GM23338 (cell line): ENCODE measurements around the gene MEIOB. TPM values are rescaled to one million over a fixed set of nuclear protein-coding genes. Genes with fewer than 3 reads are reported as not detected.

Source experiments
- ATAC-seq: fragments of 200-7000 bp; cut with Tn5 transposase; 3 replicates; pipeline ENCODE4 v1.9.1; 2020
- DNase-seq: peaks from one replicate; pipeline ENCODE4 v3.0.0-alpha.2; 2015; ENCODE audit warnings: low spot score
- H2AFZ ChIP-seq: fragments of 200-600 bp; sonication (generic); 2 replicates; pipeline ENCODE4 v1.8.0; 2016; ENCODE audit warnings: antibody characterized with exemption, mild to moderate bottlenecking, moderate library complexity
- H3F3A ChIP-seq: fragments of 200-600 bp; sonication (generic); replicated peaks from 2 replicates; pipeline ENCODE4 v1.8.0; 2017; ENCODE audit warnings: antibody characterized with exemption, mixed run types, low read depth
- H3K27ac ChIP-seq: fragments of 200-600 bp; sonication (generic); 2 replicates; pipeline ENCODE4 v1.6.1; 2016; ENCODE audit warnings: low read depth
- H3K27me3 ChIP-seq: fragments of 200-600 bp; sonication (generic); 2 replicates; pipeline ENCODE4 v1.8.0; 2016; ENCODE audit warnings: mild to moderate bottlenecking, mixed run types, moderate library complexity; ENCODE audit not compliant: insufficient read depth
- H3K36me3 ChIP-seq: fragments of 200-600 bp; sonication (generic); 2 replicates; pipeline ENCODE4 v1.8.0; 2016; ENCODE audit warnings: mild to moderate bottlenecking; ENCODE audit not compliant: insufficient read depth
- H3K4me1 ChIP-seq: fragments of 200-600 bp; sonication (generic); 2 replicates; pipeline ENCODE4 v1.8.0; 2016; ENCODE audit warnings: mild to moderate bottlenecking, moderate library complexity; ENCODE audit not compliant: insufficient read depth
- H3K4me2 ChIP-seq: fragments of 200-600 bp; sonication (generic); 2 replicates; pipeline ENCODE4 v1.7.1; 2017; ENCODE audit warnings: mixed run types
- H3K4me3 ChIP-seq: fragments of 200-600 bp; sonication (generic); 2 replicates; pipeline ENCODE4 v1.6.1; 2016; ENCODE audit warnings: mixed run types
- H3K79me2 ChIP-seq: fragments of 200-600 bp; sonication (generic); replicated peaks from 2 replicates; pipeline ENCODE4 v1.8.0; 2017; ENCODE audit warnings: mild to moderate bottlenecking; ENCODE audit not compliant: insufficient read depth
- H3K9me2 ChIP-seq: fragments of 200-600 bp; sonication (generic); 2 replicates; pipeline ENCODE4 v1.8.0; 2017; ENCODE audit not compliant: insufficient read depth
- H4K20me1 ChIP-seq: fragments of 200-600 bp; sonication (generic); replicated peaks from 2 replicates; pipeline ENCODE4 v1.8.0; 2017; ENCODE audit warnings: mild to moderate bottlenecking; ENCODE audit not compliant: insufficient read depth
- H3K27ac Mint-ChIP-seq: 2 replicates; pipeline ENCODE4 v1.8.0; 2020; ENCODE audit warnings: inconsistent platforms, mild to moderate bottlenecking, moderate library complexity, mixed read lengths
- H3K27me3 Mint-ChIP-seq: 3 replicates; pipeline ENCODE4 v1.8.0; 2022; ENCODE audit warnings: low read depth, mild to moderate bottlenecking, moderate library complexity, mixed read lengths, inconsistent platforms; ENCODE audit not compliant: insufficient read depth, poor library complexity
- H3K36me3 Mint-ChIP-seq: 3 replicates; pipeline ENCODE4 v1.8.0; 2021; ENCODE audit warnings: low read depth, mild to moderate bottlenecking, inconsistent platforms, moderate library complexity, mixed read lengths
- H3K4me1 Mint-ChIP-seq: 3 replicates; pipeline ENCODE4 v1.8.0; 2020; ENCODE audit warnings: mild to moderate bottlenecking, inconsistent platforms, mixed read lengths
- H3K4me3 Mint-ChIP-seq: 3 replicates; pipeline ENCODE4 v1.8.0; 2021; ENCODE audit warnings: moderate library complexity, mild to moderate bottlenecking, inconsistent platforms, mixed read lengths
- H3K9me3 Mint-ChIP-seq: 3 replicates; pipeline ENCODE4 v1.8.0; 2020; ENCODE audit warnings: moderate library complexity, mild to moderate bottlenecking, inconsistent platforms, mixed read lengths
- CREB1 ChIP-seq: fragments of 250-450 bp; sonication (Bioruptor Pico); IDR thresholded peaks from 2 replicates; pipeline ENCODE4 v1.5.0; 2020; ENCODE audit warnings: low read depth, mild to moderate bottlenecking, moderate library complexity
- CTCF ChIP-seq, 2 experiments: fragments of 200-600 bp in 1 of 2; sonication (generic) in 1 of 2; conservative IDR thresholded peaks; 2 replicates each; pipeline versions ENCODE4 v1.5.1 to v1.6.1; 2016 to 2017; ENCODE audit warnings: antibody characterized with exemption in 2 of 2, low read depth in 2 of 2, mild to moderate bottlenecking in 2 of 2, moderate library complexity in 1 of 2
- EZH2 ChIP-seq: fragments of 200-600 bp; sonication (generic); IDR thresholded peaks from one replicate; pipeline ENCODE4 v1.8.0; 2017; ENCODE audit warnings: antibody characterized with exemption, mild to moderate bottlenecking, low read depth; ENCODE audit not compliant: unreplicated experiment
- EZH2phosphoT487 ChIP-seq: fragments of 200-600 bp; sonication (generic); IDR thresholded peaks from one replicate; pipeline ENCODE4 v1.8.1; 2018; ENCODE audit warnings: antibody characterized with exemption; ENCODE audit not compliant: unreplicated experiment
- JUNB ChIP-seq: IDR thresholded peaks from one replicate; pipeline ENCODE4 v1.6.1; 2016; ENCODE audit warnings: antibody characterized with exemption; ENCODE audit not compliant: unreplicated experiment
- NANOG ChIP-seq: IDR thresholded peaks from 2 replicates; pipeline ENCODE4 v1.6.1; 2016; ENCODE audit warnings: antibody characterized with exemption, borderline replicate concordance
- POLR2AphosphoS5 ChIP-seq: IDR thresholded peaks from 2 replicates; pipeline ENCODE4 v1.6.1; 2016; ENCODE audit warnings: antibody characterized with exemption, low read depth
- REST ChIP-seq: IDR thresholded peaks from one replicate; pipeline ENCODE4 v1.6.1; 2018; ENCODE audit warnings: antibody characterized with exemption; ENCODE audit not compliant: unreplicated experiment
- STAT1 ChIP-seq: IDR thresholded peaks from one replicate; pipeline ENCODE4 v1.6.1; 2016; ENCODE audit warnings: antibody characterized with exemption; ENCODE audit not compliant: unreplicated experiment
- ZNF114 ChIP-seq: fragments of 250-450 bp; sonication (Bioruptor Pico); IDR thresholded peaks from 2 replicates; pipeline ENCODE4 v1.5.0; 2020; ENCODE audit warnings: mild to moderate bottlenecking, moderate library complexity
- ZNF331 ChIP-seq: fragments of 250-450 bp; sonication (Bioruptor Pico); IDR thresholded peaks from 2 replicates; pipeline ENCODE4 v1.5.0; 2020; ENCODE audit warnings: low read depth, mild to moderate bottlenecking, moderate library complexity
- polyA plus RNA-seq: library from polyadenylated mRNA; unstranded; fragments of >200 nt; fragmentation: Nextera tagmentation; extraction: Ambion mirVana; gene quantifications from 2 replicates; pipeline ENCODE4 v1.2.1, GENCODE V29; 2016
- total RNA-seq: library from RNA; depleted of rRNA; stranded (reverse); fragments of >200 nt; shearing (Covaris generic); gene quantifications from 2 replicates; pipeline ENCODE4 v1.2.3, GENCODE V29; 2014
- TF ChIP-seq, protein P1 (sequence below): fragments of 250-450 bp; sonication (Bioruptor Pico); IDR thresholded peaks from 2 replicates; pipeline ENCODE4 v1.5.0; 2020; ENCODE audit warnings: mild to moderate bottlenecking, moderate library complexity

MEIOB gene
- total and polyA plus RNA-seq, 2 experiments from 2014 or later, result 7.3 to 8.7 TPM

DNA sequence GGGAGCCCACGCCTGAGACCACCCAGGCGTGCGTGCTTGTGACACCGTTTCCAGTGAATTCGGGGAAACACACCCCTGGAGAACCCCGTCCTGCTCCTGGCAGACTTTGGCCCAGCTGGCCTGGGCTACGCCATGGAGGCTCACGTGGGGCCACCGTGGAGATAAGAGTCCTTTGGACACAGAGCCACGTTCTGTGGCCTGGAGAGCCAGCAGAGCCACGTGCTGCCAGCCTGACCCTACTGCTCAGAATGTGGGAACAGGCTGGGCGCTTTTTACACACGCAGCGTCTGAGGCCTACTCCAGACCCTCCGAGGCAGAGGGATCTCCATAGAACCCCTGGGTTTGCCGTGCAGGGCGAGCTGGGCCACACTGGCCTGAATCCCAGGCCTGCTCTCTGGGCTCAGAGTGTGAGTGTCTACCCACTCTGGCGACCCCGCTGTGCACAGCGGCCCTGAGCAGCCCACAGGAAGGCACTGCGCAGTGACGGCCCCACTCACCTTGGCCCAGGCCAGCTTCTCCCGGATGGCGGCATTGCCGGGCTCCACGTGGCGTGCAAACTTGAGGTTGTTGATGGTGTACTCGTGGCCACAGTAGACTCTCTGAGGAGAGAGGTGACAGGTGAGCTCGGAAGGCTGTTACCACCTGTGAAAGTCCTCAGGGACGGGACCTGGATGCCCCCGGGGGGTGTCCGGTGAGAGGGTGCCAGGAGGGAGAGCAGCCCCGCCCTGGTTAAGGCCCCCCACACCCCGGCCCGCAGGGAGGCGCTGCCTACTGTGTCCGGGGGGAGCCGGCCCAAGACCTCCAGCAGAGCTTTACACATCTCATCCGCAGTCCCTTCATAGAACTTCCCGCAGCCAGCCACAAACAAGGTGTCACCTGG is 55.3 kb downstream of the MEIOB start (continued):
- no peak for TF ChIP-seq STAT1
- no peak for TF ChIP-seq ZNF114 (CRISPR knock-in tag)

DNA sequence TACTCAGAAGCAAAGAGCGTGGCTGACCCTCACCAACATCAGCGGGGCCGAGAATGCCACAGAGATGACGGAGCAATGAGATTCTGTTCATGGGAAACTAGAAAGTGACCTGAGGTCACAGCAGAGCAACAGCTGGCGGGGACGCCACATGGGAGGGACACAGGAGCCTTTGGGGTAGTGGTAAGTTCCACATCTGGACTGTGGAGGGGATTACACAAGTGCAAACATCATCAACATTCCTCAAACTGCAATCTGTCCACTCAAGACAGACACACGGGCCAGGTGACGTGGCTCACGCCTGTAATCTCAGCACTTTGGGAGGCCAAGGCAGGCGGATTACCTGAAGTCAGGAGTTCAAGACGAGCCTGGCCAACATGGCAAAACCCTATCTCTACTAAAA is 56.5 kb downstream of the MEIOB start:
- no peaks in the 10 kb centered on the region for H3K27me3 ChIP-seq
- ATAC-seq (no peak), DNase-seq (no peak)
- H3K9me2 ChIP-seq, result no peaks in the 10 kb centered on the region
- H3K36me3 ChIP-seq, result no peaks in the 10 kb centered on the region
- Mint-ChIP-seq H3K9me3 (no peaks in the 10 kb centered on the region), H3K27ac (no peak overlapping the region), H3K27me3 (peaks cover 4% of the 10 kb centered on the region), H3K4me3 (no peak overlapping the region), H3K4me1 (no peaks in the 10 kb centered on the region), H3K36me3 (peaks cover 6% of the 10 kb centered on the region; the same call in 2 of the 3 replicates)
- H4K20me1 ChIP-seq, result no peaks in the 10 kb centered on the region; the same call in 1 of the 2 replicates
- no peak overlapping the region for H3K27ac ChIP-seq
- no peaks in the 10 kb centered on the region; the same call in 1 of the 2 replicates for H3F3A ChIP-seq
- no peak overlapping the region for H3K4me2 ChIP-seq
- H3K4me1 ChIP-seq, result no peaks in the 10 kb centered on the region
- no peaks in the 10 kb centered on the region; the same call in 1 of the 2 replicates for H3K79me2 ChIP-seq
- H2AFZ ChIP-seq, result no peak overlapping the region
- H3K4me3 ChIP-seq, result no peak overlapping the region
- TF ChIP-seq EZH2 (no peak), NANOG (no peak), REST (no peak), EZH2phosphoT487 (no peak), JUNB (no peak), STAT1 (no peak), ZNF114 (CRISPR knock-in tag) (no peak), CREB1 (CRISPR knock-in tag) (no peak), POLR2AphosphoS5 (no peak), CTCF (conservative IDR thresholded peaks at IDR 0.05; ENCODE audit: low read depth in 2 of 2) (no peak), ZNF331 (CRISPR knock-in tag) (no peak)
- TF ChIP-seq, protein P1, sequence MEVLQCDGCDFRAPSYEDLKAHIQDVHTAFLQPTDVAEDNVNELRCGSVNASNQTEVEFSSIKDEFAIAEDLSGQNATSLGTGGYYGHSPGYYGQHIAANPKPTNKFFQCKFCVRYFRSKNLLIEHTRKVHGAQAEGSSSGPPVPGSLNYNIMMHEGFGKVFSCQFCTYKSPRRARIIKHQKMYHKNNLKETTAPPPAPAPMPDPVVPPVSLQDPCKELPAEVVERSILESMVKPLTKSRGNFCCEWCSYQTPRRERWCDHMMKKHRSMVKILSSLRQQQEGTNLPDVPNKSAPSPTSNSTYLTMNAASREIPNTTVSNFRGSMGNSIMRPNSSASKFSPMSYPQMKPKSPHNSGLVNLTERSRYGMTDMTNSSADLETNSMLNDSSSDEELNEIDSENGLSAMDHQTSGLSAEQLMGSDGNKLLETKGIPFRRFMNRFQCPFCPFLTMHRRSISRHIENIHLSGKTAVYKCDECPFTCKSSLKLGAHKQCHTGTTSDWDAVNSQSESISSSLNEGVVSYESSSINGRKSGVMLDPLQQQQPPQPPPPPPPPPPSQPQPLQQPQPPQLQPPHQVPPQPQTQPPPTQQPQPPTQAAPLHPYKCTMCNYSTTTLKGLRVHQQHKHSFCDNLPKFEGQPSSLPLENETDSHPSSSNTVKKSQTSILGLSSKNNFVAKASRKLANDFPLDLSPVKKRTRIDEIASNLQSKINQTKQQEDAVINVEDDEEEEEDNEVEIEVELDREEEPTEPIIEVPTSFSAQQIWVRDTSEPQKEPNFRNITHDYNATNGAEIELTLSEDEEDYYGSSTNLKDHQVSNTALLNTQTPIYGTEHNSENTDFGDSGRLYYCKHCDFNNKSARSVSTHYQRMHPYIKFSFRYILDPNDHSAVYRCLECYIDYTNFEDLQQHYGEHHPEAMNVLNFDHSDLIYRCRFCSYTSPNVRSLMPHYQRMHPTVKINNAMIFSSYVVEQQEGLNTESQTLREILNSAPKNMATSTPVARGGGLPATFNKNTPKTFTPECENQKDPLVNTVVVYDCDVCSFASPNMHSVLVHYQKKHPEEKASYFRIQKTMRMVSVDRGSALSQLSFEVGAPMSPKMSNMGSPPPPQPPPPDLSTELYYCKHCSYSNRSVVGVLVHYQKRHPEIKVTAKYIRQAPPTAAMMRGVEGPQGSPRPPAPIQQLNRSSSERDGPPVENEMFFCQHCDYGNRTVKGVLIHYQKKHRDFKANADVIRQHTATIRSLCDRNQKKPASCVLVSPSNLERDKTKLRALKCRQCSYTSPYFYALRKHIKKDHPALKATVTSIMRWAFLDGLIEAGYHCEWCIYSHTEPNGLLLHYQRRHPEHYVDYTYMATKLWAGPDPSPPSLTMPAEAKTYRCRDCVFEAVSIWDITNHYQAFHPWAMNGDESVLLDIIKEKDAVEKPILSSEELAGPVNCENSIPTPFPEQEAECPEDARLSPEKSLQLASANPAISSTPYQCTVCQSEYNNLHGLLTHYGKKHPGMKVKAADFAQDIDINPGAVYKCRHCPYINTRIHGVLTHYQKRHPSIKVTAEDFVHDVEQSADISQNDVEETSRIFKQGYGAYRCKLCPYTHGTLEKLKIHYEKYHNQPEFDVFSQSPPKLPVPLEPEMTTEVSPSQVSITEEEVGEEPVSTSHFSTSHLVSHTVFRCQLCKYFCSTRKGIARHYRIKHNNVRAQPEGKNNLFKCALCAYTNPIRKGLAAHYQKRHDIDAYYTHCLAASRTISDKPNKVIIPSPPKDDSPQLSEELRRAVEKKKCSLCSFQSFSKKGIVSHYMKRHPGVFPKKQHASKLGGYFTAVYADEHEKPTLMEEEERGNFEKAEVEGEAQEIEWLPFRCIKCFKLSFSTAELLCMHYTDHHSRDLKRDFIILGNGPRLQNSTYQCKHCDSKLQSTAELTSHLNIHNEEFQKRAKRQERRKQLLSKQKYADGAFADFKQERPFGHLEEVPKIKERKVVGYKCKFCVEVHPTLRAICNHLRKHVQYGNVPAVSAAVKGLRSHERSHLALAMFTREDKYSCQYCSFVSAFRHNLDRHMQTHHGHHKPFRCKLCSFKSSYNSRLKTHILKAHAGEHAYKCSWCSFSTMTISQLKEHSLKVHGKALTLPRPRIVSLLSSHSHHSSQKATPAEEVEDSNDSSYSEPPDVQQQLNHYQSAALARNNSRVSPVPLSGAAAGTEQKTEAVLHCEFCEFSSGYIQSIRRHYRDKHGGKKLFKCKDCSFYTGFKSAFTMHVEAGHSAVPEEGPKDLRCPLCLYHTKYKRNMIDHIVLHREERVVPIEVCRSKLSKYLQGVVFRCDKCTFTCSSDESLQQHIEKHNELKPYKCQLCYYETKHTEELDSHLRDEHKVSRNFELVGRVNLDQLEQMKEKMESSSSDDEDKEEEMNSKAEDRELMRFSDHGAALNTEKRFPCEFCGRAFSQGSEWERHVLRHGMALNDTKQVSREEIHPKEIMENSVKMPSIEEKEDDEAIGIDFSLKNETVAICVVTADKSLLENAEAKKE (CRISPR knock-in tag), result no peak
